ENCODE data around the gene CDK17.

DNA sequence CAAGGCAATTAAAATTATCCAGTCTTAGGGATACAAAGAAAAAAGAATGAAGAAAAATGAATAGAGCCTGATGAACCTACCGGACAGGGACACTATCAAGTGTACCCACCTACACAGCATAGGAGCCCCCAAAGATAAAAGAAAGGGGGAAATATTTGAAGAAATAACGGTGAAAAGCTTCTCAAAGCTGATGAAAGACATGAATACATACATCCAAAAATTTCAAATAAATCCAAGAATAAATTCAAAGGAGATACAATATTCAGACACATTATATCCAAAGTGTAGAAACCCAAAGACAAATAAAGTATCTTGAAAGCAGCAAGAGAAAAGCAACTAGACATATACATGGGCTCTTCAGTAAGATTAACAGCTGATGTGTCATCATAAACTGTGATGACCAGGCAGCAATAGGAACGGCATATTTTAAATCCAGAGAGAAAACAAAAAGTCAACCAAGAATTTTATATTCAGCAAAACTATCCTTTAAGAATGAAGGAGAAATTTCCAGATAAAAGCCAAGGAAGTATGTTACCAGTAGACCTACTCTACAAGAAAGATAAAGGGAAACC is 56.0 kb downstream of the CDK17 start:
- TF ChIP-seq, protein P1, sequence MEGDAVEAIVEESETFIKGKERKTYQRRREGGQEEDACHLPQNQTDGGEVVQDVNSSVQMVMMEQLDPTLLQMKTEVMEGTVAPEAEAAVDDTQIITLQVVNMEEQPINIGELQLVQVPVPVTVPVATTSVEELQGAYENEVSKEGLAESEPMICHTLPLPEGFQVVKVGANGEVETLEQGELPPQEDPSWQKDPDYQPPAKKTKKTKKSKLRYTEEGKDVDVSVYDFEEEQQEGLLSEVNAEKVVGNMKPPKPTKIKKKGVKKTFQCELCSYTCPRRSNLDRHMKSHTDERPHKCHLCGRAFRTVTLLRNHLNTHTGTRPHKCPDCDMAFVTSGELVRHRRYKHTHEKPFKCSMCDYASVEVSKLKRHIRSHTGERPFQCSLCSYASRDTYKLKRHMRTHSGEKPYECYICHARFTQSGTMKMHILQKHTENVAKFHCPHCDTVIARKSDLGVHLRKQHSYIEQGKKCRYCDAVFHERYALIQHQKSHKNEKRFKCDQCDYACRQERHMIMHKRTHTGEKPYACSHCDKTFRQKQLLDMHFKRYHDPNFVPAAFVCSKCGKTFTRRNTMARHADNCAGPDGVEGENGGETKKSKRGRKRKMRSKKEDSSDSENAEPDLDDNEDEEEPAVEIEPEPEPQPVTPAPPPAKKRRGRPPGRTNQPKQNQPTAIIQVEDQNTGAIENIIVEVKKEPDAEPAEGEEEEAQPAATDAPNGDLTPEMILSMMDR (IDR thresholded peaks at IDR 0.05) = no peak
- no peak for TF ChIP-seq EP300 (IDR thresholded peaks at IDR 0.05)
